Measurements from ENCODE around the gene GOLGA8R. TPM values are rescaled to one million over a fixed set of nuclear protein-coding genes. Genes with fewer than 3 reads are reported as not detected.
"Not testable (repeated sequence)": the region's sequence is repeated elsewhere in the genome, so short reads cannot be mapped to it uniquely, and the experiment has no call there.

GOLGA8R gene

DNA sequence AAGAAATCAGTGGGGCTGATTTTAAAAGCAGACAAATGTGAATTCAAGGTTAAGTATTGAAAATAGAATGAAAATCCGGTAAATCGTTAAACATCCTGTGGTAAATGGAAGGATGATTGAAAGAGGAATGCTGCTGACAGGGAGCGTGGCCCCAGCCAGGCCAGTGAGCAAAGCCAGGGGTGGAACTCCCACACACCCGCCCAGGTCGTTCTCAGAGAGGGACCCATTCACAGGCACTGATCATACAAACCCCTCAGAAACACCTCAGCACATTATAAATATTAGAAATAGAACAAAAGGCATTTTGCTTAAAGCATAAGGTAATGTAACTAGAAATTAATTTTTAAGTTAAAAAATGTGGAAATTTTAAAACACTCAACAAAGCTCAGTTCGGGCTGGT is 59.0 kb downstream of the GOLGA8R start:
- H2AK5ac ChIP-seq (ENCODE audit: low read length, severe bottlenecking); H4K91ac ChIP-seq (ENCODE audit: low read length); DNase-seq; H4K8ac ChIP-seq (ENCODE audit: low read length); H3K4me2 ChIP-seq (ENCODE audit: low read length, poor library complexity, severe bottlenecking); H3K4me1 ChIP-seq (ENCODE audit: control insufficient read depth, insufficient read depth, low read depth, low read length); H3K27ac ChIP-seq (ENCODE audit: low read length, poor library complexity, severe bottlenecking); H3K36me3 ChIP-seq (ENCODE audit: control insufficient read depth in 1 of 2, insufficient read depth in 2 of 2, low read depth in 1 of 2, low read length in 2 of 2); H2BK12ac ChIP-seq (ENCODE audit: low read length in 2 of 2); H3K79me1 ChIP-seq (replicated peaks; ENCODE audit: low read length, poor library complexity, severe bottlenecking); H2AFZ ChIP-seq (ENCODE audit: low read depth, low read length); H3K27me3 ChIP-seq (ENCODE audit: control insufficient read depth in 1 of 2, insufficient read depth in 1 of 2, low read length in 2 of 2); H2BK120ac ChIP-seq (ENCODE audit: low read depth, low read length); H2BK15ac ChIP-seq (ENCODE audit: low read depth, poor library complexity, severe bottlenecking); H3K23ac ChIP-seq (ENCODE audit: low read length in 2 of 2); H3K9ac ChIP-seq (ENCODE audit: low read length); H3K14ac ChIP-seq (ENCODE audit: low read length in 2 of 2); H3K9me3 ChIP-seq (ENCODE audit: control insufficient read depth, low read length); H3K4me3 ChIP-seq (ENCODE audit: insufficient read depth in 1 of 2, low read depth in 1 of 2, low read length in 2 of 2); H2BK5ac ChIP-seq (ENCODE audit: low read depth, low read length, poor library complexity, severe bottlenecking); H3K4ac ChIP-seq (ENCODE audit: low read depth in 1 of 2, low read length in 2 of 2); H3K18ac ChIP-seq (ENCODE audit: low read depth in 1 of 2, low read length in 2 of 2): not testable (repeated sequence)
- WGBS, result no CpG with 5 or more reads among the region's 6 CpGs

Small RNAs within 50 kb of the gene (small RNA-seq; reads per million reads assigned to genes)
- not detected for gene AC019322.2 (ENCODE audit: low read depth)
- not detected for gene RF00019 (ENCODE audit: low read depth)
- not detected for gene RF00096 (ENCODE audit: low read depth)
- gene RN7SL196P (ENCODE audit: low read depth), result not detected
